ENCODE measurements around the gene SEMA6D.

The SEMA6D gene

GRCh38 chr15:47744496-47744895, 27.2 kb downstream of the SEMA6D start:
- no peak for DNase-seq

GRCh38 chr15:47744973-47745372, 27.7 kb downstream of the SEMA6D start:
- no peak for DNase-seq

GRCh38 chr15:47746516-47746915, 29.2 kb downstream of the SEMA6D start:
- DNase-seq: no peak

- no peak for DNase-seq
These were observed 32.9 kb downstream of the SEMA6D start for GRCh38 chr15:47750030-47750739.

GRCh38 chr15:47750740-47751262, 33.5 kb downstream of the SEMA6D start:
- DNase-seq: no peak

- DNase-seq: no peak
These were observed 36.3 kb downstream of the SEMA6D start for GRCh38 chr15:47753591-47753990.

- DNase-seq: no peak
These were observed 37.0 kb downstream of the SEMA6D start for GRCh38 chr15:47754312-47754711.

- no peak for DNase-seq
These were observed 38.6 kb downstream of the SEMA6D start for GRCh38 chr15:47755941-47756340.

GRCh38 chr15:47756872-47757271, 39.6 kb downstream of the SEMA6D start:
- no peak for DNase-seq

- DNase-seq: no peak
These were observed 40.0 kb downstream of the SEMA6D start for GRCh38 chr15:47757331-47757730.

- no peak for DNase-seq
These were observed 45.3 kb downstream of the SEMA6D start for GRCh38 chr15:47762621-47763020.

- no peak for DNase-seq
These were observed 47.4 kb downstream of the SEMA6D start for GRCh38 chr15:47764666-47765065.

- no peak for DNase-seq
These were observed 49.1 kb downstream of the SEMA6D start for GRCh38 chr15:47766406-47766805.

GRCh38 chr15:47767035-47767434, 49.7 kb downstream of the SEMA6D start:
- DNase-seq: no peak

GRCh38 chr15:47768735-47769134, 51.4 kb downstream of the SEMA6D start:
- DNase-seq: no peak

- no peak for DNase-seq
These were observed 51.9 kb downstream of the SEMA6D start for GRCh38 chr15:47769166-47769565.

- DNase-seq: no peak
These were observed 55.8 kb downstream of the SEMA6D start for GRCh38 chr15:47773143-47773542.

GRCh38 chr15:47778263-47778770, 61.0 kb downstream of the SEMA6D start:
- no peak for DNase-seq

- DNase-seq: no peak
These were observed 63.7 kb downstream of the SEMA6D start for GRCh38 chr15:47780971-47781370.

GRCh38 chr15:47781527-47781926, 64.2 kb downstream of the SEMA6D start:
- DNase-seq: no peak

- no peak for DNase-seq
These were observed 67.5 kb downstream of the SEMA6D start for GRCh38 chr15:47784820-47785219.

GRCh38 chr15:47786371-47786770, 69.1 kb downstream of the SEMA6D start:
- DNase-seq: no peak

GRCh38 chr15:47787875-47788274, 70.6 kb downstream of the SEMA6D start:
- DNase-seq: no peak

GRCh38 chr15:47788685-47789084, 71.4 kb downstream of the SEMA6D start:
- DNase-seq: no peak

- no peak for DNase-seq
These were observed 73.9 kb downstream of the SEMA6D start for GRCh38 chr15:47791161-47791560.
